Left lung (tissue), 10 donors: ENCODE measurements around the gene ANXA10. TPM values are rescaled to one million over a fixed set of nuclear protein-coding genes. Genes with fewer than 3 reads are reported as not detected.

ENCODE experiments used
- ATAC-seq: fragments of 200-7000 bp; cut with Tn5 transposase; one replicate; pipeline ENCODE4 v1.9.1; 2020; ENCODE audit warnings: moderate library complexity
- DNase-seq, 4 donors: peaks; one replicate each; pipeline ENCODE4 v3.0.0-alpha.2; 2013 to 2020
- H3K27ac ChIP-seq, 2 donors: fragments of 200-600 bp; sonication (generic) in 1 of 2; one replicate each; pipeline versions ENCODE4 v1.5.0 to v1.8.0; 2020 to 2021
- H3K27me3 ChIP-seq, 2 donors: fragments of 200-600 bp; sonication (generic) in 1 of 2; one replicate each; pipeline versions ENCODE4 v1.5.0 to v1.8.0; 2020 to 2021
- H3K36me3 ChIP-seq, 2 donors: fragments of 200-600 bp; sonication (generic) in 1 of 2; one replicate each; pipeline versions ENCODE4 v1.5.0 to v1.8.0; 2020 to 2021
- H3K4me1 ChIP-seq, 2 donors: fragments of 200-600 bp; one replicate each; pipeline ENCODE4 v1.8.0; 2021
- H3K4me3 ChIP-seq, 2 donors: fragments of 200-600 bp; sonication (generic) in 1 of 2; one replicate each; pipeline versions ENCODE4 v1.5.0 to v1.8.0; 2020 to 2021; ENCODE audit warnings: mild to moderate bottlenecking in 1 of 2
- H3K9me3 ChIP-seq, 2 donors: fragments of 200-600 bp; sonication (generic) in 1 of 2; one replicate each; pipeline versions ENCODE4 v1.5.0 to v1.8.0; 2020 to 2021
- intact Hi-C, 2 donors: fragments of 100-400 bp; cut with DNase I; formaldehyde crosslinking; loops; one replicate each; pipeline versions ENCODE4 v1.11.2 to v1.14.2; 2022
- polyA plus RNA-seq, 6 donors: library from polyadenylated mRNA; unstranded; fragments of 120-200 nt; gene quantifications; one replicate each; pipeline ENCODE4 v1.2.1, GENCODE V29; 2013; ENCODE audit not compliant: insufficient read length in 6 of 6
- total RNA-seq, 2 donors: library from RNA; stranded (reverse); fragmentation: NEBNext Ultra II Directional; extraction: Animal tissue kit (Norgen Biotek cat#: 25700); gene quantifications; one replicate each; pipeline ENCODE4 v1.2.1, GENCODE V29; 2021
- TF ChIP-seq, protein P1 (sequence below), 2 donors: fragments of 200-600 bp; sonication (generic) in 1 of 2; IDR thresholded peaks; one replicate each; pipeline versions ENCODE4 v1.5.0 to v1.8.0; 2021; ENCODE audit warnings: antibody characterized with exemption in 2 of 2
- donor health status: DM: no; HTN: yes; CAD: no.
- donor health status: DM: no; HTN: no; CAD: no.

ANXA10 gene
- total and polyA plus RNA-seq, 8 donors = 0.25 to 0.63 (median 0.47) TPM; not detected in 5

DNA sequence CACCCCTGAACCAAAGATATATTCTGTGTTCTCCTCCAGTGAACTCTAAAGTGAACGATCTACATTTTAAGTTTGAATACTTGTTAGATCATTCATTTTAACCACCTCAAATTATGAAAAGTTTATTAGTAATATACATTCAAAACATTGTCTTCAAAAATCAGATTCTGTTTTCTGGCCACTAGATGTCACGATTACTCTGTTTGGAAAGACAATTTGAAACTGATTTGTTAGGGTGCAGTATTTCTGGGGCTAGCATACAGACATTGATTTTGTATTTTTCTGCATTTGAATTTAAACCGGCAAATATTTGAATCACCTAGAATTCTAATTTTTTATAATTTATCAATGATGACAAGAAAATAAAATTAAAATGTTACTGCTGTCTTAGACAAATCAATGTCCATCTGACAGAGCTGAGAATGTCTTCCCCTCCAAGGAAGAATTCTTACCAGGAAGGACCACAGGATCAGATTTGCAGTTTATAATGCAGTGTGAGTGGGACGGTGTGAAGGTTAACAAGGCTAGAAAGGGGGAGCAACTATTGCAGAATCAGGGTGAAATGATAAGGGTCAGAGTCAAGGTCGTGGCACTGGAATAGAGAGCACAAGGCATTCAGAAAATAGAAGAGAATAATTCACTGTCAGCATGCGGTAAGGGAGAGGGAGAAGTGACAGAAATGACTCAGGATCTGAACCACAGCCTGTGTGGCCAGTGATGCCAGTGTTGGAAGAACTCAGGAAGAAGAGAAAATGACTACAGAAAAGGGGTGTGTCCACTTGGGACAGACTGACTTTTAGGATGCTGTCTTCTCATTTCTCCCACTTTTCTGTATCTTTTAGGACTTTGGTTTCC is 91.6 kb downstream of the ANXA10 start:
- H3K4me1 ChIP-seq = no peaks in the 10 kb centered on the region
- TF ChIP-seq, protein P1, sequence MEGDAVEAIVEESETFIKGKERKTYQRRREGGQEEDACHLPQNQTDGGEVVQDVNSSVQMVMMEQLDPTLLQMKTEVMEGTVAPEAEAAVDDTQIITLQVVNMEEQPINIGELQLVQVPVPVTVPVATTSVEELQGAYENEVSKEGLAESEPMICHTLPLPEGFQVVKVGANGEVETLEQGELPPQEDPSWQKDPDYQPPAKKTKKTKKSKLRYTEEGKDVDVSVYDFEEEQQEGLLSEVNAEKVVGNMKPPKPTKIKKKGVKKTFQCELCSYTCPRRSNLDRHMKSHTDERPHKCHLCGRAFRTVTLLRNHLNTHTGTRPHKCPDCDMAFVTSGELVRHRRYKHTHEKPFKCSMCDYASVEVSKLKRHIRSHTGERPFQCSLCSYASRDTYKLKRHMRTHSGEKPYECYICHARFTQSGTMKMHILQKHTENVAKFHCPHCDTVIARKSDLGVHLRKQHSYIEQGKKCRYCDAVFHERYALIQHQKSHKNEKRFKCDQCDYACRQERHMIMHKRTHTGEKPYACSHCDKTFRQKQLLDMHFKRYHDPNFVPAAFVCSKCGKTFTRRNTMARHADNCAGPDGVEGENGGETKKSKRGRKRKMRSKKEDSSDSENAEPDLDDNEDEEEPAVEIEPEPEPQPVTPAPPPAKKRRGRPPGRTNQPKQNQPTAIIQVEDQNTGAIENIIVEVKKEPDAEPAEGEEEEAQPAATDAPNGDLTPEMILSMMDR (IDR thresholded peaks at IDR 0.05) = peak in 1 of 2 donors; percentile 43
- DNase-seq = peak in 1 of 4 donors; percentile 32
- no peak overlapping the region for H3K4me3 ChIP-seq
- peak; percentile 44 for ATAC-seq
- H3K27me3 ChIP-seq = no peaks in the 10 kb centered on the region
- intact Hi-C loops = no loop called here
- no peak overlapping the region for H3K27ac ChIP-seq
- H3K9me3 ChIP-seq = no peaks in the 10 kb centered on the region
- no peaks in the 10 kb centered on the region for H3K36me3 ChIP-seq

DNA sequence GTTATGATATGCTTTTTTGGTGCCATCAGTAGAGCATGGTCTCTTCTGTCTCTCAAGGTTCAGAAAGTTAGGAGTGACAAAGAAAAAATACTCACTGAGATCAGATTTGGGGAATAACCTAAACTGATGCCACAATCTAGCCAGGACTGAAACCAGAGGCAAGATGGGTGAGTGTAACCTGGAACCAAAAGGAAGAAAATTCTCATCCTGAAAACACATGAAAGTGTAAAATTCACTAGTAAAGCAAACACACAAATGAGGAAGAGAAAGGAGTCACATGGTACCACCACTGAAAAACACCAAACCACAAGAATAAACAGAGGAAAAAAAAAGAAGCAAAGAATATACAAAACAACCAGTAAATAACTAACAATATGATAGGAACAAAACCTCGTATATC is 96.4 kb downstream of the ANXA10 start:
- H3K27ac ChIP-seq = no peak overlapping the region
- no peaks in the 10 kb centered on the region for H3K4me1 ChIP-seq
- H3K4me3 ChIP-seq = no peak overlapping the region
- no peaks in the 10 kb centered on the region for H3K27me3 ChIP-seq
- intact Hi-C loops = no loop called here
- DNase-seq = no peak
- H3K9me3 ChIP-seq = no peaks in the 10 kb centered on the region
- no peak for ATAC-seq
- H3K36me3 ChIP-seq = no peaks in the 10 kb centered on the region
- TF ChIP-seq, protein P1 (IDR thresholded peaks at IDR 0.05) = no peak

DNA sequence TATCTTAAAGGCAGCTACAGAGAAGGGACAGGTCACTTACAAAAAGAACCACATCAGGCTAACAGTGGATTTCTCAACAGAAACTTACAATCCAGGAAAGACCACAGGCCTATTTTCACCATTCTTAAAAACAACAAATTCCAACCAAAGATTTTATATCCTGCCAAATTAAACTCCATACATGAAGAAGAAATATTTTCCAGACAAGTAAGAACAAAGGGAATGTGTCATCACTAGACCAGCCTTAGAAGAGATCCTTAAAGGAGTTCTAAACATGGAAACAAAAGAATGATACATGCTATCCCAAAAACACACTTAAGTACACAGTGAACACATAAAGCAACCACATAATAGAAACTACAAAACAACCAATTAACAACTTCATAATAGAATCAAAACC is 105.6 kb downstream of the ANXA10 start:
- Histone ChIP-seq H3K36me3 (no peaks in the 10 kb centered on the region), H3K27ac (no peak overlapping the region), H3K27me3 (no peaks in the 10 kb centered on the region), H3K4me1 (no peaks in the 10 kb centered on the region), H3K9me3 (peaks cover 0 to 5% of the 10 kb centered on the region in 2 donors), H3K4me3 (no peak overlapping the region)
- intact Hi-C loops = no loop called here
- ATAC-seq (no peak), DNase-seq (no peak)
- TF ChIP-seq, protein P1 (IDR thresholded peaks at IDR 0.05) = no peak

DNA sequence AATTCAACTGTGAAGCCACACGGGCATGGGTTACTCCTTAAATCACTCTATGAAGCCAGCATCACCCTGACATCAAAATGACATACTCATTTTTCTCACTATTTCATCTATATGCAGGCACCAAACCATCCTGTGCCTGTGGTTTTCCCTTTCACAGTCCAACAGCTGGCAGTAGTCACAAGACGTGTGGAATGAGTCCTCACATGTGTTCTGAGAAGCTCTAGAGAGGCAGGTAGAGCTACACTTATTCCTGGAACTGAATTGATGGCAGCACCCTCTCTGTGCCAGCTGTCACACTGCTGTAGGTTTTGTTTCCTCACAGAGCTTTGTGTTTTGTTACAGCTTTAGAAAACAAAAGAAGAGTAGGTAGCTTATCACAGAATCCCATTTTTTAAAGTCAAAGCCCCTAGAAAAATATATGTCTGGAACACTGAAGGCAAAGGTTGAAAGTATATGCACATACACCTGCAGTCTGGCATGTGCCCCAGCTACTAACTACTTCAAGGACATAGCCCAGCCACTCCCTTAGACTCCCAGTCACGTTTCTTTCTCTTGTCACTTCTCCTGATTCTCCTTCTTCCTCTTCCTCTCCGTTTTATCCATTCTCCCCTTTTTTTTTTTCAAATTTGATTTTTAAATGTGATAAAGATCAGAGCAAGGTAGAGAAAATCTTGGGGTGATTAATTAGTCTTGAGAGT is 107.1 kb downstream of the ANXA10 start:
- TF ChIP-seq, protein P1 (IDR thresholded peaks at IDR 0.05) = no peak
- no peak overlapping the region for H3K4me3 ChIP-seq
- H3K9me3 ChIP-seq = peaks cover 0 to 20% of the 10 kb centered on the region in 2 donors
- peaks cover 0 to 3% of the 10 kb centered on the region in 2 donors for H3K36me3 ChIP-seq
- H3K27ac ChIP-seq = no peak overlapping the region
- H3K4me1 ChIP-seq = no peaks in the 10 kb centered on the region
- DNase-seq = no peak
- H3K27me3 ChIP-seq = no peaks in the 10 kb centered on the region
- intact Hi-C loops = no loop called here
- no peak for ATAC-seq

DNA sequence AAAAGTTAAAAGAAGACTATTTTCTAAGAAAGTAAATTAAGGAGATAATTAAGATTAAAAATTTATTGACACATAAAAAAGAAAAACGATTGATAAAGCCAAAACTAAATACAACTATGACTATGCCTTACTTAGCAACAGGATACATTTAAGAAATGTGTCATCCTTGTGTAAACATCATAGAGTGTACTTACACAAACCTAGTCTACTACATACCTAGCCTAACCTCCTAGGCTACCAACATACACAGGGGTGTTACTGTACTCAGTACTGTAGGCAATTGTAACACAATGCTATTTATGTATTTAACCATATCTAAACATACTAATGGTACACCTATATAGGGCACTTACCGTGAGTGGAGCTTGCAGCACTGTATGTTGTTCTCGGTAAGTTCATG is 108.3 kb downstream of the ANXA10 start:
- Histone ChIP-seq H3K36me3 (peaks cover 0 to 3% of the 10 kb centered on the region in 2 donors), H3K27ac (no peak overlapping the region), H3K9me3 (peaks cover 0 to 31% of the 10 kb centered on the region in 2 donors), H3K4me3 (no peak overlapping the region), H3K27me3 (no peaks in the 10 kb centered on the region), H3K4me1 (no peaks in the 10 kb centered on the region)
- ATAC-seq (peak; percentile 50), DNase-seq (no peak)
- TF ChIP-seq, protein P1 (IDR thresholded peaks at IDR 0.05) = no peak
- intact Hi-C loops = no loop called here
